ENCODE results near the gene CARMIL3.
"Not testable (repeated sequence)": the region's sequence is repeated elsewhere in the genome, so short reads cannot be mapped to it uniquely, and the experiment has no call there.

The CARMIL3 gene

GRCh38 chr14:24093207-24093900, 41.5 kb downstream of the CARMIL3 start:
- in situ Hi-C loops (cut with HindIII; ENCODE audit: low sequenced_read_pairs), result no loop called here

- in situ Hi-C loops (cut with HindIII; ENCODE audit: low sequenced_read_pairs), result no loop called here
These were observed 42.4 kb downstream of the CARMIL3 start, which contains the start of gene PCK2 for GRCh38 chr14:24093901-24094840. PCK2 (plus strand) TSS chr14:24094311; CDS start chr14:24094406, 95 bp downstream.

GRCh38 chr14:24094841-24095270, 43.0 kb downstream of the CARMIL3 start:
- in situ Hi-C loops (cut with HindIII; ENCODE audit: low sequenced_read_pairs), result no loop called here

- in situ Hi-C loops (cut with HindIII; ENCODE audit: low sequenced_read_pairs), result no loop called here
These were observed 43.7 kb downstream of the CARMIL3 start for GRCh38 chr14:24095271-24096068.

- in situ Hi-C loops (cut with HindIII; ENCODE audit: low sequenced_read_pairs), result no loop called here
These were observed 44.9 kb downstream of the CARMIL3 start for GRCh38 chr14:24096545-24097181.

- in situ Hi-C loops (cut with HindIII; ENCODE audit: low sequenced_read_pairs), result no loop called here
These were observed 46.6 kb downstream of the CARMIL3 start for GRCh38 chr14:24098229-24098926.

- in situ Hi-C loops (cut with HindIII; ENCODE audit: low sequenced_read_pairs), result no loop called here
These were observed 47.4 kb downstream of the CARMIL3 start for GRCh38 chr14:24098927-24099813.

- in situ Hi-C loops (cut with HindIII; ENCODE audit: low sequenced_read_pairs), result no loop called here
These were observed 48.6 kb downstream of the CARMIL3 start for GRCh38 chr14:24100197-24100981.

GRCh38 chr14:24100982-24101494, 49.2 kb downstream of the CARMIL3 start:
- in situ Hi-C loops (cut with HindIII; ENCODE audit: low sequenced_read_pairs), result no loop called here

GRCh38 chr14:24102357-24103048, 50.7 kb downstream of the CARMIL3 start:
- in situ Hi-C loops (cut with HindIII; ENCODE audit: low sequenced_read_pairs), result no loop called here

DNA sequence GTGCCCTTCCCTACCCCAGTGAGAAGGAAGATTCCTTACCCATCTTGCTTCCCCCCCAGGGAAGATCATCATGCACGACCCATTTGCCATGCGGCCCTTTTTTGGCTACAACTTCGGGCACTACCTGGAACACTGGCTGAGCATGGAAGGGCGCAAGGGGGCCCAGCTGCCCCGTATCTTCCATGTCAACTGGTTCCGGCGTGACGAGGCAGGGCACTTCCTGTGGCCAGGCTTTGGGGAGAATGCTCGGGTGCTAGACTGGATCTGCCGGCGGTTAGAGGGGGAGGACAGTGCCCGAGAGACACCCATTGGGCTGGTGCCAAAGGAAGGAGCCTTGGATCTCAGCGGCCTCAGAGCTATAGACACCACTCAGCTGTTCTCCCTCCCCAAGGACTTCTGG, 51.6 kb downstream of the CARMIL3 start:
- in situ Hi-C loops (cut with HindIII; ENCODE audit: low sequenced_read_pairs), result no loop called here

- in situ Hi-C loops (cut with HindIII; ENCODE audit: low sequenced_read_pairs), result not testable (repeated sequence)
These were observed 53.9 kb downstream of the CARMIL3 start for GRCh38 chr14:24105609-24106239.

DNA sequence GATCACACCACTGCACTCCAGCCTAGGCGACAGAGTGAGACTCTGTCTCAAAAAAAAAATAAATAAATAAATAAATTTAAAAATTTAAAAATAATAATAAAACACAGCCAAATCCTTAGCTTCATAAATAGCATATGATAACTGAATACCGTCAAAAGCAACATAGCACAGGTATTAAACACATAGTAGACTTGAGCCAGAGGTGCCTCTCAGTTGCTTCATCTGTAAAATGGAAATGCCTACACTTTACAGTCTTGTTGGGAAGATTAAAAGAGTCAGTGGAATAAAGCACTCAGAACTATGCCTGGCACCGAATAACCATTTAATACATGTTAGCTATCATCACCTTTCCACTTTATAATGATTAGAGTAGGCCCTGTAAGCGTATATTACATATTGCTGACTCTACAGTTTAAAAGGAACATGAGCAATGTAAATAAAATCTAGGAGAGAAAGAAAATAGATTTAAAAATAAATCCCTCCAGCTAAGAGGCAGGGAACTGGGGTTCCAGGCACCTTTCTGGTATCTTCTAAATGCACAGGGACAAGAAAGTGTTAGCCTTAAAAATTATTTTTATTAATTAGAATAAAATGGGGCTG, 55.0 kb downstream of the CARMIL3 start:
- in situ Hi-C loops (cut with HindIII; ENCODE audit: low sequenced_read_pairs), result no loop called here

DNA sequence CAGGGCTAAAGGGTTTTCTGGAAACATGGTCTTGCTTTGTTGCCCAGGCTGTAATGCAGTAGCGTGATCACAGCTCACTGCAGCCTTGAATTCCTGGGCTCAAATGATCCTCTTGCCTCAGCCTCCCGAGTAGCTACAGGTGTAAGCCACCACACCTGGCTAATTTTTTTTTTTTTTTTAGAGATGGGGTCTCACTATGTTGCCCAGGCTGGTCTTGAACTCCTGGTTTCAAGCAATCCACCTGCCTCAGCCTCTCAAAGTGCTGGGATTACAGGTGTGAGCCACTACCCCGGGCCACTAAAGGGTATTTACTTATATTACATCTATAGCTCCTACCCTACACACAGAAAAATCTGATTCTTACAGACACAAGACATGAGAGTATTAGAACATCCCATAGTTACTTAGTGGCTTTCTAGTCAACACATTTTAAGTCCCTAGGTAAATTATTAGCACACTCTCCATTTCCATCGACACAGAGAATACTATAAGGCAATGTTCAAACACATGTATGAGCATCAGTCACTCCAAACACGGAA, 56.6 kb downstream of the CARMIL3 start:
- in situ Hi-C loops (cut with HindIII; ENCODE audit: low sequenced_read_pairs), result no loop called here

DNA sequence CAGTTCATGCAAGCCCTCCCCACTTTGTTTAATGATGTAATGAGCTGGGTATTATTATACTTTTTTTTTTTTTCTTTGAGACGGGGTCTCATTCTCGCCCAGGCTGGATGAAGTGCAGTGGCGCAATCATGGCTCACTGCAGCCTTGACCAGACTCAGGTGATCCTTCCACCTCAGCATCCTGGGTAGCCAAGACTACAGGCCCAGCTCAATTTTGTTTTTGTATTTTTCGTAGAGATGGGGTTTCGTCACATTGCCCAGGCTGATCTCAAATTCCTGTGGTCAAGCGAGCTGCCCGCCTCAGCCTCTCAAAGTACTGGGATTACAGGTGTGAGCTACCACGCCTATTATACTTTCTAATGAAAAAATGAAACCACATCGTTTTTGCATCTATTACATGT, 58.3 kb downstream of the CARMIL3 start:
- in situ Hi-C loops (cut with HindIII; ENCODE audit: low sequenced_read_pairs), result no loop called here

DNA sequence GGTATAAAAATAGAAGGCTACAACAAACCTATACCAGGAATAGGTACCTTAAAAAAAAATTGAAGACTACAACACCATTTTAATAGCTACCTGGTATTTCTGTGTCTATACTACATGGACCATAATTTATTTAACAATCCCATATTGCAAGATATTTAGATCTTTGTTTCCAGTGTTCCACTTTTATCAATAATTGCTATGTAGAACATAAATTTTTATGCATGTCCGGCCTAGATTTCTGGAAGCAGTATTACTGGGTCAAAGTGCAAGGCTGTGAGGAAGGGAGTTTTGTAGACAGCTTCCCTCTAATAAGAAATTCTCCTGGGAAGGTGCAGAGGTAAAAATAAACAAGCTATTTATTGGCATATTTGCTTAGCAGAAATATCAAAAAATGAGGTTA, 58.7 kb downstream of the CARMIL3 start:
- in situ Hi-C loops (cut with HindIII; ENCODE audit: low sequenced_read_pairs), result no loop called here

Measured in DLD1 (cell line).